Erythroblast (primary cell): ENCODE results near the gene DHX30.

ENCODE experiments used
- GATA1 ChIP-seq: IDR thresholded peaks from 2 replicates; pipeline ENCODE4 v1.6.1; 2011; ENCODE audit warnings: low read depth, mild to moderate bottlenecking, control low read depth, low read length, moderate library complexity
- POLR2A ChIP-seq: IDR thresholded peaks from 2 replicates; pipeline ENCODE4 v1.6.1; 2011; ENCODE audit warnings: mild to moderate bottlenecking, low read length

- TF ChIP-seq POLR2A (no peak), GATA1 (no peak)
Observed at GRCh38 chr3:47766186-47766585, 36.8 kb upstream of the DHX30 start.
